OCI-LY7 (cell line): Measurements from ENCODE around the gene PFKFB2. TPM values are rescaled to one million over a fixed set of nuclear protein-coding genes. Genes with fewer than 3 reads are reported as not detected.

Experiments
- BruUV-seq: library from RNA; stranded (reverse); fragments of 400-500 nt; replicated peaks from 2 replicates; lab custom pipeline; 2021; lab: Mats Ljungman, UMichigan
- CTCF ChIA-PET: fragments of 300-600 bp; sonication (Branson Sonifier 250); formaldehyde crosslinking; loops from one replicate; lab custom pipeline; 2022; ENCODE audit warnings: antibody characterized with exemption; ENCODE audit not compliant: unreplicated experiment; lab: Charles Lee
- POLR2A ChIA-PET: fragments of 300-600 bp; sonication (Branson Sonifier 250); formaldehyde crosslinking; loops from one replicate; lab custom pipeline; 2022; ENCODE audit warnings: antibody characterized with exemption; lab: Charles Lee
- DNase-seq: peaks from one replicate; pipeline ENCODE4 v3.0.0-alpha.2; 2015; ENCODE audit warnings: low spot score
- H2AFZ ChIP-seq: fragments of 200-600 bp; sonication (generic), shearing (Covaris generic); 2 replicates; pipeline ENCODE4 v1.6.1; 2014; ENCODE audit warnings: mild to moderate bottlenecking, antibody characterized with exemption, low read length, moderate library complexity
- H3K27ac ChIP-seq: fragments of 200-600 bp; sonication (generic); 2 replicates; pipeline ENCODE4 v1.5.1; 2014; ENCODE audit warnings: mixed run types, low read depth, mild to moderate bottlenecking, moderate library complexity, low read length, inconsistent platforms; ENCODE audit not compliant: poor library complexity, severe bottlenecking
- H3K36me3 ChIP-seq: fragments of 200-600 bp; sonication (generic); 2 replicates; pipeline ENCODE4 v1.6.1; 2014; ENCODE audit warnings: mild to moderate bottlenecking, antibody characterized with exemption, low read length, moderate library complexity, mixed read lengths; ENCODE audit not compliant: insufficient read depth
- H3K4me1 ChIP-seq: fragments of 200-600 bp; sonication (generic); 2 replicates; pipeline ENCODE4 v1.5.1; 2014; ENCODE audit warnings: mild to moderate bottlenecking, low read length; ENCODE audit not compliant: insufficient read depth, poor library complexity, severe bottlenecking
- H3K4me2 ChIP-seq: fragments of 200-600 bp; sonication (generic); 2 replicates; pipeline ENCODE4 v1.6.1; 2014; ENCODE audit warnings: mild to moderate bottlenecking, low read length
- H3K4me3 ChIP-seq: fragments of 200-600 bp; sonication (generic); 2 replicates; pipeline ENCODE4 v1.5.1; 2014; ENCODE audit warnings: mild to moderate bottlenecking, low read depth, low read length; ENCODE audit not compliant: poor library complexity, severe bottlenecking
- H3K79me2 ChIP-seq: fragments of 200-600 bp; sonication (generic); 2 replicates; pipeline ENCODE4 v1.6.1; 2016; ENCODE audit warnings: low read depth, mild to moderate bottlenecking, low read length, moderate library complexity, mixed read lengths; ENCODE audit not compliant: insufficient read depth
- H3K9me2 ChIP-seq: fragments of 200-600 bp; sonication (generic); 2 replicates; pipeline ENCODE4 v1.6.1; 2016; ENCODE audit warnings: mild to moderate bottlenecking, low read length, mixed read lengths; ENCODE audit not compliant: insufficient read depth
- H3K9me3 ChIP-seq: fragments of 200-600 bp; sonication (generic); 2 replicates; pipeline ENCODE4 v1.6.1; 2014; ENCODE audit warnings: mild to moderate bottlenecking, mixed run types, low read length, mixed read lengths
- H4K20me1 ChIP-seq: fragments of 200-600 bp; sonication (generic); 2 replicates; pipeline ENCODE4 v1.6.1; 2014; ENCODE audit warnings: mild to moderate bottlenecking, antibody characterized with exemption, low read length, moderate library complexity, mixed read lengths; ENCODE audit not compliant: insufficient read depth
- CTCF ChIP-seq: fragments of 200-600 bp; sonication (generic); conservative IDR thresholded peaks from 2 replicates; pipeline ENCODE4 v1.5.1; 2014; ENCODE audit warnings: mild to moderate bottlenecking, antibody characterized with exemption, low read length, moderate library complexity, mixed read lengths
- EZH2phosphoT487 ChIP-seq: fragments of 200-600 bp; sonication (generic); IDR thresholded peaks from 2 replicates; pipeline ENCODE4 v1.6.1; 2018; ENCODE audit warnings: low read depth, borderline replicate concordance, mild to moderate bottlenecking, mixed run types, antibody characterized with exemption, low read length, moderate library complexity, mixed read lengths
- intact Hi-C: fragments of 100-400 bp; cut with micrococcal nuclease; formaldehyde crosslinking; loops from one replicate; pipeline ENCODE4 v1.10.0; 2022; ENCODE audit not compliant: unreplicated experiment
- total RNA-seq, 2 experiments: library from RNA; depleted of rRNA in 1 of 2; stranded (reverse); fragments of >200 nt in 1 of 2; shearing (Covaris generic) in 1 of 2; gene quantifications; 2 replicates each; pipeline ENCODE4 v1.2.3, GENCODE V29; 2014 to 2022

The PFKFB2 gene
- total RNA-seq, 2 experiments from 2014 or later: 9.8 to 13.1 TPM

DNA sequence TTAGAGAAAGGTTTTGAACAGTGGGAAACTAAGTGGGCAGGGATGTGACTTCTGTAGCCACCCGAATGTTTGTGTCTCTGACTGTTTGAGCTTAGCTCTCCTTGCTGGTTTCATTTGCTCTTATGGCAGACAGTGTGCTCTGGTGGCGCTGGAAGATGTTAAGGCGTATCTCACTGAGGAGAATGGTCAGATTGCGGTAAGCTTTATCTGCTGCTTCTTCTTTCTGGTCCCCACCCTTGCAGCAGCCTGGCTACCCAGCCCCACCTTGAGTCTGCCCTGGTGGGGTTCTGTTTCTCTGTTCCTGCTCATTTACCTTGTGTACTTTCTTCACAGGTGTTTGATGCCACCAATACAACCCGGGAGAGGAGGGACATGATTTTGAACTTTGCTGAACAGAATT is 9.9 kb downstream of the PFKFB2 start:
- intact Hi-C loops: no loop called here
- POLR2A ChIA-PET: no interaction called here
- BruUV-seq: no TSS peak

GRCh38 chr1:207064561-207064960 is 11.5 kb downstream of the PFKFB2 start:
- POLR2A ChIA-PET: no interaction called here
- no TSS peak for BruUV-seq
- CTCF ChIA-PET: no interaction called here

More for the DNA sequence above, 9.9 kb downstream of the PFKFB2 start:
- Histone ChIP-seq H3K9me3 (no peaks in the 10 kb centered on the region), H3K4me3 (no peak overlapping the region), H3K9me2 (no peaks in the 10 kb centered on the region), H3K36me3 (peaks cover 47% of the 10 kb centered on the region), H4K20me1 (no peaks in the 10 kb centered on the region), H3K79me2 (no peaks in the 10 kb centered on the region), H3K27ac (no peak overlapping the region), H3K4me1 (peaks cover 17% of the 10 kb centered on the region), H3K4me2 (no peak overlapping the region), H2AFZ (no peak overlapping the region)
- DNase-seq: no peak
- CTCF ChIA-PET: no interaction called here
- TF ChIP-seq CTCF: no peak
- no peak for TF ChIP-seq EZH2phosphoT487

GRCh38 chr1:207067185-207067584 is 14.1 kb downstream of the PFKFB2 start:
- TF ChIP-seq EZH2phosphoT487 (no peak), CTCF (no peak)
- Histone ChIP-seq H2AFZ (no peak overlapping the region), H3K36me3 (peaks cover 63% of the 10 kb centered on the region), H4K20me1 (no peaks in the 10 kb centered on the region), H3K79me2 (no peaks in the 10 kb centered on the region), H3K9me3 (no peaks in the 10 kb centered on the region), H3K4me2 (no peak overlapping the region), H3K27ac (no peak overlapping the region), H3K4me3 (no peak overlapping the region), H3K9me2 (no peaks in the 10 kb centered on the region), H3K4me1 (peaks cover 6% of the 10 kb centered on the region)
- no peak for DNase-seq
- CTCF ChIA-PET: no interaction called here
- intact Hi-C loops: no loop called here
- BruUV-seq: no TSS peak
- POLR2A ChIA-PET: no interaction called here

More at GRCh38 chr1:207064561-207064960, 11.5 kb downstream of the PFKFB2 start:
- Histone ChIP-seq H3K9me2 (no peaks in the 10 kb centered on the region), H3K4me3 (no peak overlapping the region), H3K36me3 (peaks cover 59% of the 10 kb centered on the region), H3K9me3 (no peaks in the 10 kb centered on the region), H4K20me1 (no peaks in the 10 kb centered on the region), H3K4me2 (no peak overlapping the region), H3K27ac (no peak overlapping the region), H2AFZ (no peak overlapping the region), H3K79me2 (no peaks in the 10 kb centered on the region), H3K4me1 (peaks cover 2% of the 10 kb centered on the region)
- intact Hi-C loops: no loop called here
- TF ChIP-seq EZH2phosphoT487 (no peak), CTCF (no peak)
- DNase-seq: no peak
